HG03354 (cell line): ENCODE measurements around the gene SLC38A6.

Experiments used
- ATAC-seq: cut with Tn5 transposase; IDR thresholded peaks from one replicate; pipeline ENCODE4 v1.9.1; 2021; ENCODE audit warnings: mild to moderate bottlenecking; ENCODE audit not compliant: unreplicated experiment, poor library complexity, severe bottlenecking

The SLC38A6 gene

DNA sequence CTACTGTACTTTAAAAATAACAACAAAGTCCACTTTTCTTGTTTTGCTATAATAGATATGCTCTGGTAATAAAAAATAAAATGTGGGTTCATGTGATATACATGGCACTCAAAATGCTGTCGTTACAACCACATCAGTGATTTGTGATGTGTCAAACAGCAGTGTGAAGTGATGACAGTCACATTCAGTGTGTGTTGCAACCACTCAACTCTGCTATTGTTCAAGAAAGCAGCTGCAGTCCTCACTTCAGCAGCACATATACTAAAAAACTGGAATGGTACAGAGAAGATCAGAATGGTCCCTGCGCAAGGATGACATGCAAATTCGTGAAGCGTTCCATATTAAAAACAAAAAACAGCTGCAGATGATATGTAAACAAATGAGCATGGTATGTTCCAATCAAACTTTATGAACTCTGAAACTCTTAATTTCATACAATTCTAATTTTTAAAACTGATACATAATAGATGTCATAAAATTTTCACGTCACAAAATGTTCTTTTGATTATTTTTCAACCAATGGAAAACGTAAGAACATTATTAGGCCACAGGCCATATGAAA is 6.9 kb upstream of the SLC38A6 start:
- ATAC-seq, result no peak

DNA sequence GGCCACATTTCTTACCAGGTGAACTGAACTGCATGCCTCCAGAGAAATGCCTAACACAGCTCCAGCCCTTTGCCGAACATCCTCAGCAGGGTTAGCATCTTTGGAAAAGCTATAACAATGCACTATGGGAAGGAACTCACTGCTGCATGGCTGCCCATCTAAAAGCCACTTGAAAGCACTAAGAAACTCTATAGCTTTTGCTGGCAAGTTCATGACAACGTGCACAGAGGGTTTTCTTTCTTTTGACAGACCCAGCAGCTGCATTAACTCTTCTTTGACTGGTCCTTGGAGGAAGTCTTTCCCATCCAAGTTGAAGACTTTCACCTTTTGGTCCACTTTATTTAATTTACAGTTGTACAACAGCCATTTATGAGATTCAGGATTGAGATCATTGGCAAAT is 5.5 kb upstream of the SLC38A6 start:
- ATAC-seq, result no peak

DNA sequence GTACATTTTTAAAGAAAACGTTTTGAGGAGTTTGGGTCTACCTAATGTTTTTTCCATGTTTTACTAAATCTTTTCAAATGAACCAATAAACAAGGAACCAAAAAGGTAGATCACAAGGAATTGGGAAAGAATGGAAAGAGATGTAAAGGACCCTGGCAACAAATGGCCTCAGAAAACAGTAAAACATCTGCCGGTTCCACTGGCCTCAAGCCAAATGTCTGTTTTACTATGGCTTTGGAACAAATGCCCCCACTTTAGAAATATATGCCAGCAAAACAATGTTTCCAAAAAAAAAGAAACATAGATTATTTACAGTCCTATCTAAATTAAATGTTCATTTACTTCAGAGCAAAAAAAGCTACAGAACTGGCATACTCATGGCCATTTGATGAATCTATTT is 3.2 kb upstream of the SLC38A6 start:
- no peak for ATAC-seq

DNA sequence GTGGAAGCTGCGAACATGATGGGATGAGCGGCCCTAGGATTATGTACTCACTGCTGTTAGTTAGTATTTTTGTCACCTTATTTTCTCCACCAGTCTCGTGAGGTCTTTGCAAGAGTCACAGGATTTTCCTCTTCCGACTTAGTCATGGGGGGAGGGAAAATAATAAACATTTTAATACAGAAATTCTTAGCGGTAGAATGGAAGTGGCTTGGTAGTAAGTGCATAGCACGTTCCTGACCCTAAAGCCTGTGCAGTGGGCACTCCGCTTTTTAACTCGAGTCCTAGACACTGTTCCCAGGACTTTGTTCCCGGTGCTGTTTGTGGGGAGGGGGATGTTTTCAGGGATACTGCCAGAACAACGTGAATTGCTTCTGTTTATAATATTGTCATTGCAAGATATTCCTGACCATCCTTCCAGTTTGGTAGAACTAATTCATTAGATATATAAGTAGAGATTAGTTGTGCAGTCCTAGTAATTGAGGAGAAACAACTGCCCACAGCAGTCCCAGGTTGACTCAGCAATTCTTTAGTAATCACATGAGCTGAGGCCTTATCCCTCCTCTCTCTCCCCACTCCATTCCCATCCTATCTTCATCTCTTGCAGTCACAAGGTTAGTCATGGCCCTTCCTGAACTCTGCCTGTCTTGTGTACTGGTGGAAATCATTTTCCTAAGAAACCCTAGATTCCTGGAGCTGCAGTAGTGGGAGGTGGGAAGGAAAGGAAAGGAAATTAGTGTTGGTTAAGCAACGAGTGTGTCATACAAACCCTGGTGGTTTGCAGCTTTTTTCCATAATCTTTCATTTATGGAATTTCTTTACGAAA is 799 bp downstream of the SLC38A6 start:
- no peak for ATAC-seq

DNA sequence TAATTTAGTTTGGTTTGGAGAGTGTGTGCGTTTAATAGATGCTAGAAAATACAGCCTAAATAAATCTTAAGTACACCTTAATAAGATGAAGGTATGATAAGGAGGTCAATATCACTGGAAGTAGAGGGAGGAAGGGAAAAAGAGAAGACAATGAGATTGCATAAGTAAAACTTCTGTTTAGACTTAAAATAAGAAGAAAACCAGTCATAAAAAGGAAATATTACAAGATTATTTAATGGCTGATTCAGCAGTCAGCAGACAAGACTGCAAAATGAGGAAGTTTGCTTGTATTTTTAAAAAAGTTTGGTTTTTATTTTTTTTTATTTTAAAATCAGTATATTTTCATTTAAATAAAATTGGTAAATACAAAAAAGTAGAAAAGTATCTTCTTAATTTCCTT is 3.2 kb downstream of the SLC38A6 start:
- no peak for ATAC-seq

DNA sequence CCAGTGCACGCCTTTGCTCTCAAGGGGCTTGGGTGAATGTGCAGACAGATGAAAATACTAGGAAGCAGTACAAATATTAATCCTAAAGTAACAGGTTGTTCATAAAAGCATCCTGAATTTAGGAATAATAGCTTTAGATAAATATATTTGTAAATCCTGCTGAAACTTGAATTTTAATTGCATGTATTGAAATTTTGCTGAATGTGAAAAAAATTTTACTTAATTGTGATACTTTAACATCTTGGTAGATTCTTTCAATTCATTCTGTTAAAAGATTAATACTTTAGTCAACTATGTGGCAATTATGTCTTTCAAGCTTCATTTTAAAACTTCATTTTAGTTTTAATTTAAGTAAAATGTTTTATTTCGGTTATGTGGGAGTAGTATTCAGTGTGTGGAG is 5.5 kb downstream of the SLC38A6 start:
- no peak for ATAC-seq

DNA sequence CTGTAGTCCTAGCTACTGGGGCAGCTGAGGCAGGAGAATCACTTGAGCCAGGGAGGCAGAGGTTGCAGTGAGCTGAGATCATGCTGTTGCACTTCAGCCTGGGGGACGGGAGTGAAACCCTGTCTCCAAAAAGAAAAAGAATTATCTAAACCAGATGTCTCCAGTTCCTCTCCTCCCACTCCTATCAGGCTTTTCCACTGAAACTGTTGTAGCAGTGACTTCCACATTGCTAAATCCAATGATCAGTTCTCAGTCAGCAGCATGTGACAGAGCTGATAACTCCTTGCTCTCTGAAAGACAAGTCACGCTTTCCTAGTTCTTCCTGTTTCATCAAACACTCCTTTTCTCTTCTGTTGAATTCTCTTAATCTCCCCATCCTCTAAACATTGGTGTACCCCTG is 8.6 kb downstream of the SLC38A6 start:
- ATAC-seq, result no peak

DNA sequence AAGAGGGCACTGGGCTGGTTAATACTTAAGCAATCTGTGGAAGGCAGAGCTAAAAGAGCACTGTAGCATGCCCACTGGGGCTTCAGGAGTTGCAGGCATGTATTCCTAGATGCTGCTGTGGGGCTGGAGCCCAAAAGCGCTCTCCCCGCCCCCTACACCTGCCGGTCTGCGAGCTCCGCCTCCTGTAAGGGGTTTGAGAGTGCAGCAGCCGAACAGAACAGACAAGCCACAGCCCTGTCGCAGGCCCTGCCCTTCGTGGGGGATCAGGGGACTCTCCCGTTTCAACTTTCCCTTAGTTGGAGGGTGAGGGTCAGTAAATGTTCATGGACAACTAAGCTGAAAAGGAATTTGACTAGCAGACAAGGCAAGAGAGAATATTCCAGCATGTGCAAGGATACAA is 17.6 kb downstream of the SLC38A6 start:
- ATAC-seq, result no peak

DNA sequence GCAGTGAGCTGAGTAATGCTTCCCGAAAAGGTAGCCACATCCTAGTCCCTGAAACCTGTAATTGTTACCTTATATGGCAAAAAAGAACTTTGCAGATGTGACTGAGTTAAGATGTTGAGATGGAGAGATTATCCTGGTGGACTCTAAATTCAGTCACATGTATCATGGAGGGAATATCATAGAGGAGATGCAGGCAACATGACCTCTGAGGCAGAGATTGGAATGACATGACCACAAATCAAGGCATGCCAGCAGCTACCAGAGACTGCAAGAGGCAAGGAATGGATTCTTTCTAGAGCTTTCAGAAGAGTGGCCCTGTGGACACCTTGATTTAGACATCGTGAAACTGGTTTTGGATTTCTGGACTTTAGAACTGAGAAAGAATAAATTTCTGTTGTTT is 18.5 kb downstream of the SLC38A6 start:
- no peak for ATAC-seq

DNA sequence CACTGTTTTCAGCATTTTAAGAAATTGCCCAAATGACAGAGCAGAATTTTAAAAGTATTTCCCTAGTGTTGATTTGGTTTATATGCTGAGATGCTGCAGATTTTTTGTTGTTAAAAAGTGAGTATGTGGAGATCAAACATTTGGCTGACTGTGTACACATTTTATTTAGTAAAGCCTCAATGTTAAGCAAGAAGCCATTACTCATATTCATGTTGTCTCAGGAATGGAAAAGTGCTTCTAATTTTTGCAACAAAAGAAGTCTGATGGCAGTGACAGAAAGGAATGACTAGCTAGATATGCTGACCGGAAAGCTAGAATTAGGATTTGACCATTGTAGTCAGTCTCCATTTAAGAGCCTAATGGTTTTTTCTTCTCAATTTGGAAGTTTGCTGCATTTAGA is 22.5 kb downstream of the SLC38A6 start:
- no peak for ATAC-seq

DNA sequence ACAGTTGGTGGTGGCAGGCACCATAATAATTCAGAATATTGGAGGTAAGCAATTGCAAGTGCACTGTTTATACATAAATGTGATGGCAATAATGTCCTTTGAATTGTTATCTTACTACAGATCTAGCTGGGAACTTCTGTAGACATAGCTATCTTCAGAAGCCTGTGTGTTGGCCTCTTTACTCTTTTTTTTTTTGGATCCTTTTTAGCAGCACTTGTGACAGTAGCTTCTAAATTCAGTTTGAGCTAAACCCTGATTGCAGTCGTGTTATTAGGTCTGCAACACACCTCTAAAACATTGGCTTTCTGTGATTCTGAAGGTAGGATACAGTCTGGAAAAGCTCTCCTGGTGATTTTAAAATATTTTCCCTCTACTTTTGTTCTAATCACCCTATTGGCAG is 38.5 kb downstream of the SLC38A6 start:
- ATAC-seq, result no peak

DNA sequence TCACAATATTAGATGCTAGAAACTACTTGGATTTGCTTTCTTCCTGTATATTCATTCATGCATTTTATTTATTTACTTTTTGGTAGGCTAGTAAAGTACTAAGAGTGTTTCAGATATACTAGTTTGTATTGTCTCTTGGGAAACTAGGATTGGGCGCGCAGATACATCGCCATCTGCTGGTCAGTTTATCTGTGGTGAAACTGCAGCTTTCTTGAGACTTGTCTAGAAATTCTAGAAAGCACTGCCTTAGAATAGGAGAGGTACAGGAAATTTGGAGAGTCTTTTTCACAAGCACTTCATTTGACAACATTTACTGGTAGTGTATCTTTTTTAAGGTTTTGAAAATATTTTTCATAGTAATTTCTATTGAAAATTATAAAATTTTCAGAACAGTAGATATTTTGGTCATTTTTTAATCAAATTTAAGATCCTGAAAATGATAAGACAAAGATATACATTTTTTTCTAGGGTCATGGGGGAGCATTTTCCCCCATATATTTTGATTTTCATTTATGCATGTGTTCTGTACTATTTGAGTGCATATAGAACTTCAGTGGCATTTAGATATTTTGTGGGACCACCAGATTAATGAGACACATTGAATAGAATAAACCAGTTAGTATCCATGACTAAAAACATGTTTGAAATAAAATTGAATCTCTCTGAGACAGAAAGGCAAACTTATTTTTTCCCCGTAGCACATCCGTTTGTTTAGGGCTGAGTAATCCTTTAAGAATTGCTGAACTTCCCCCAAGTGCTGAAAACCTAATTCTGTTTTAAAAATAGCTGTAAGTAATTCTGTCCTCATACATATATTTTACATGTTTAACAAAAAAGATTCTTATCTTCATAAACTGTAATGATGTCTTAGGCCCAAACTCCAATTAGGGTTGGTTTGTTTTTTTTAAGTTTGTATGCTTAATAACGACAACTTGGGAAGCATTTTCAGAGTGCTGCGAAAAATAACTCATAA is 44.5 kb downstream of the SLC38A6 start:
- peak; percentile 82 for ATAC-seq

DNA sequence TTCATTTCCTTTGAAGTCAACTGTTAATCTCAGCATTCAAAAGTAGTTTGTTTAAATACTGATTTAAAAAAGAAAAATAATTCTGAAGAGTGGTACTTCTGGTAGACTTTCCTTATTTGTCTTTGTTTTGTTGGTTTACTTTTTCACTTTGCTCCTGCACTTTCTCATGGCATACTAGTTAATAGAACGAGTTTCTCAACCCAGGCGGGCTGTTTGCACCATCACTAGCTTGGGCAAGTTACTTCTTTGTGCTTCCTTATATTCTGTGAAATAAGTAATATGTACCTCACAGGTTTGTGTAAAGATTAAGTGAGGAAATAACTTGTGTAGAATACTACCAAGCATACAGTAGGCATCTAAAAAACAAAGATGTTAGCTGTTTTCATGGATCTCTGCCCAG is 45.5 kb downstream of the SLC38A6 start:
- ATAC-seq, result no peak

DNA sequence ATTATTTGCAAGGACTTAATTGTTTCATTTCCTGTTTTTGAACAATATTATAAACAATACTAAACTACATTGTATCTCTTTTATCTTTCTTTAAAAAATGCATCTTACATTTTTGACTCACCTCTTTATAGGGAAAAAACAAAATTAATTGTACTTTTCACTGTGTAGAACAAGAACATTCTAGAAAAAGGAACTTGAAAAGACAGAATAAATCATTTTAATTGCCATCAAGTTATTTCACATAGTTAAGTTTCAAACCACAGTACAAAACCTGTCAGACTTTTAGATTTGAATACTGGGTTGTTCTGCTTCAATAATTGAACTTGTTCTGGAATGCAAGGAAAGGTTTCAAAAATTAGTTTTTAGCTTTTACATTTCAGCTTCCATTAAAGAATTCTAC is 50.0 kb downstream of the SLC38A6 start:
- no peak for ATAC-seq

DNA sequence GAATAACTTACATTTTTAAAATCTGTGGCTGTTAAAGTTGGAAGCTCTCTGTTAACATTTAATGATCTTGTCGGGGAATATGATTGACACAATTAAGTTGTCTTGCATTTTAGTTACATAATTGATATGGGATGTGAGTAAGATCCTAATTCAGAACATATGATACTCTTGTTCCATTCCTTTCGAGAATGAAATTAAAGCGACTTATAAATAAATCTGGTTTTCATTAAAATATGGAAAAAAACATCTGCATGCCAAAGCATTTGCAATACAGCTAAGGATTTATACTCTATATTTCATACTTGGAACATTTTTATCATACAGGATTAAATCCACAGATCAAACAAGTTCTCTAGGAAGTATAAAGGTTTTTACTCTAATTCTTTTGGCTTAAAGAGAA is 52.0 kb downstream of the SLC38A6 start:
- no peak for ATAC-seq

DNA sequence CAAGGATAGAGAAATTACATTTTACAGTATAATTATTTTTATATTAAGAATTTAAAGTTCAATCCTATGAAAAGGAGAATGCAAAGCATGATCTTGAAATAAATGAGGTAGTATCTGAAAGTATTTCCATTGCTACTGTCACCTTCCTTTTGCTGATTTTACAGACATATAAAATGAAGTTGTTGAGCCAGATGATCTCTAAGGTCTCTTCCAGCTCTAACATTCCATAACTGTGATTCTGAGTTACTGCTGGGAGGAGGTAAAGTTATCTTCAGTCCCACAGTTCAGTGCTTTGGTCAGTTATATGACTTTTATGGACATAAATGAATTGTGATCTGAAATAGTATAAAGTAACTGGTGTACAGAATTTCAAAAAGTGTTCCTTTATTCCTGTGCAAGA is 52.8 kb downstream of the SLC38A6 start:
- ATAC-seq, result no peak

DNA sequence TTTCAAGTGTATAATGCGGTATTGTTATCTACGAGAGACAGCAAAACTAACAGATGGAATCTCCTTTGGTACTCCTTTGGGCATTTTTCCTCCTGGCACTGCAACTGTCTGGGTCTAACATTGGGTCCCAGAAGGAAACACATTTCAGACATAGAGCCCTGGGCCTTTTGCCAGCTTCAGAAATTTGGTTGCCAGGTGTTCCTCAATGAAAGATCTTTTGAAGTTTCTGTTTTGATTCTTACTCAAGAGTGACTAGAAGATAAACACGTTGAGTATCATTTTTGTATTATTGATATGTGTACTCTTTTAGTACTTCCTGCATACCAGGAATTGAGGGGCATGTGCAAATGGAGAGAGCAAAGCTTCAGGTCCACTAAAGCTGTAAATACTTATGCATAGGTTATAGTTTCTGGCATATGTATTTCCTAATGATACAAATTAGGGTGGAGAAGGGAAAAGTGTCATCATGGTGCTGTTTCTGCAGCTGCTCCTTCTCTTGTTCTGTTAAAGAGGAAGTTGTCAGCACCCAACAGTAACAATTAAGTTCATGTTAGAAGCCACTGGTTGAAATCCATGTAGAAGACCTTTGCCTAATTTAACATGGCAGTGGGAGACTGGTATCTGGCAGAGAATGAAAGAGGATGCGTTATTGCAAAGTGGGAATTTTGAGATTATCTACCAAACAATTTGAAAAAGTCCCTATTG is 53.5 kb downstream of the SLC38A6 start:
- peak; percentile 95 for ATAC-seq

DNA sequence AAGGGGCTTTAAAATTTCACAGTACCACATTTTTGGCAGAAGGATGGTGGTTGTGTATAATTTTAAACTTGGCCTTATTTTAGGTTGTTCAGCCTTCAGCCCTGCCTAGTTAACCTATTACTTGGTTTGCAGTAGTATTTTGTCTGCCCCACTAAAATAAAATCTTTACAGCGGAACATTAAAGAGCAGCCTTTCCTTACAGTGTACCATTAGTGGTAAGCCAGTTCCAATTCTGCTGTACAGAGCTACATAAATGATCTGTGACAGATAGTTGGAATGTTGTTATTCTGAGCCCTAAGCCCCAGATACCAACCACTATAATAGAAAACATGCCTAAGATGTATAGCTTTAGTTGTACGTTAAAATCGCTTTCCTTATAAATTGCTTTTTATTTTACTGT is 56.2 kb downstream of the SLC38A6 start:
- no peak for ATAC-seq

DNA sequence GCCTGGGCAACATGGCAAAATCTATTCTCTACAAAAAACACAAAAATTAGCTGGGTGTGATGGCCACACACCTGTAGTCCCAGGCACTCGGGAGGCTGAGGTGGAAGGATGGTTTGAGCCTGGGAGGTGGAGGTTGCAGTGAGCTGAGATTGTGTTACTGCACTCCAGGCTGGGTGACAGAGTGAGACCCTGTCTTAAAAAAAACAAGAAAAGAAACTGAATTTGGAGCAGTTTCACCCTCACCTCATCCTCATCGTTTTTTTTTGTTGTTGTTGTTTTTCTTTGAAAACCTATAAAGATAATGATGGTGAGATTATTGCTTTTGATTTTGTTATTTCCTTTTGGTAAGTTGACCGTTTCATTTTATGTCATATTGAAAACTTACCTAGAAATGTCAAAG is 60.7 kb downstream of the SLC38A6 start:
- ATAC-seq, result no peak

DNA sequence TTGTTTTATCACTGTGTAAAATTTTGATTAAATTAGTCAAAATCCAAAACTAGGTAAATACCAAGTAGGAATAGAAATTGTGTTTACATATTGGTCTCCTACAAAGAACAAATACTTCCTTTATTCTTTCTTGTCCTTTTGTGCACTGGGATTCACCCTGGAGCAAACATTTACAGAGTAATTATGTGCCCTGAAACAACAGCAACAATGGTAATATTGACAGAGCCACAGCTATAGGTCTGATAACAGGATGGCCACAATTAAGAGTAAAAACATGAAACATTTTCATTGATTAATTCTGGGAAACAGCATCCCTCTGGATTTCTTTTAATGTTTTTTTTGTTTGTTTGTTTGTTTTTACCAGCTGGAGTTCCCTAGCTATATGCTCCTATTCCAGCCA is 61.2 kb downstream of the SLC38A6 start:
- ATAC-seq, result no peak
